ENCODE measurements around the gene PANK2. TPM values are rescaled to one million over a fixed set of nuclear protein-coding genes. Genes with fewer than 3 reads are reported as not detected.
"Not testable (repeated sequence)": the region's sequence is repeated elsewhere in the genome, so short reads cannot be mapped to it uniquely, and the experiment has no call there.

The PANK2 gene
- total and polyA plus RNA-seq, 2 experiments from 2014 or later, result 36.1 to 72.0 TPM

GRCh38 chr20:3972161-3972560, 83.0 kb downstream of the PANK2 start (continued):
- TF ChIP-seq REST (IDR thresholded peaks at IDR 0.05; ENCODE audit: unreplicated experiment) (no peak), CTCF (conservative IDR thresholded peaks at IDR 0.05; ENCODE audit: low read depth in 2 of 2) (no peak)

- H3K4me3 Mint-ChIP-seq; H3F3A ChIP-seq (replicated peaks; ENCODE audit: low read depth); ATAC-seq; H3K27me3 Mint-ChIP-seq (ENCODE audit: insufficient read depth, low read depth, poor library complexity); H3K9me3 Mint-ChIP-seq; H3K27ac Mint-ChIP-seq; H3K4me3 ChIP-seq; H3K27ac ChIP-seq (ENCODE audit: low read depth); H3K27me3 ChIP-seq (ENCODE audit: insufficient read depth); H3K36me3 ChIP-seq (ENCODE audit: insufficient read depth); H3K9me2 ChIP-seq (ENCODE audit: insufficient read depth); H3K4me1 Mint-ChIP-seq; H4K20me1 ChIP-seq (replicated peaks; ENCODE audit: insufficient read depth); H2AFZ ChIP-seq; DNase-seq (ENCODE audit: low spot score); H3K4me1 ChIP-seq (ENCODE audit: insufficient read depth); H3K4me2 ChIP-seq; H3K36me3 Mint-ChIP-seq (ENCODE audit: low read depth): not testable (repeated sequence)
- H3K79me2 ChIP-seq (replicated peaks; ENCODE audit: insufficient read depth), result 0 out of 2 replicates have a peak, but pooled peaks cover 10% of the 10 kb centered on the region
Measured at GRCh38 chr20:3972631-3973030, 83.4 kb downstream of the PANK2 start.

- Histone ChIP-seq H3F3A (replicated peaks; ENCODE audit: low read depth) (no peaks in the 10 kb centered on the region), H4K20me1 (replicated peaks; ENCODE audit: insufficient read depth) (no peaks in the 10 kb centered on the region), H3K4me1 (ENCODE audit: insufficient read depth) (peaks cover 7% of the 10 kb centered on the region; the same call in 1 of the 2 replicates), H3K9me2 (ENCODE audit: insufficient read depth) (no peaks in the 10 kb centered on the region), H3K36me3 (ENCODE audit: insufficient read depth) (no peaks in the 10 kb centered on the region), H3K27me3 (ENCODE audit: insufficient read depth) (no peaks in the 10 kb centered on the region), H3K79me2 (replicated peaks; ENCODE audit: insufficient read depth) (0 out of 2 replicates have a peak, but pooled peaks cover 10% of the 10 kb centered on the region), H3K27ac (ENCODE audit: low read depth) (no peak overlapping the region), H3K4me3 (no peak overlapping the region), H2AFZ (no peak overlapping the region), H3K4me2 (no peak overlapping the region)
- Mint-ChIP-seq H3K27me3 (ENCODE audit: insufficient read depth, low read depth, poor library complexity) (peaks cover 4% of the 10 kb centered on the region), H3K36me3 (ENCODE audit: low read depth) (no peaks in the 10 kb centered on the region), H3K27ac (no peak overlapping the region), H3K4me1 (peaks cover 8% of the 10 kb centered on the region), H3K9me3 (no peaks in the 10 kb centered on the region), H3K4me3 (no peak overlapping the region)
- ATAC-seq, result no peak
- DNase-seq (ENCODE audit: low spot score), result no peak
- TF ChIP-seq ZNF331 (CRISPR knock-in tag; IDR thresholded peaks at IDR 0.05; ENCODE audit: low read depth), result no peak
- no peak for TF ChIP-seq ZNF114 (CRISPR knock-in tag; IDR thresholded peaks at IDR 0.05)
- no peak for TF ChIP-seq STAT1 (IDR thresholded peaks at IDR 0.05; ENCODE audit: unreplicated experiment)
- no peak for TF ChIP-seq REST (IDR thresholded peaks at IDR 0.05; ENCODE audit: unreplicated experiment)
- no peak for TF ChIP-seq JUNB (IDR thresholded peaks at IDR 0.05; ENCODE audit: unreplicated experiment)
- TF ChIP-seq CREB1 (CRISPR knock-in tag; IDR thresholded peaks at IDR 0.05; ENCODE audit: low read depth), result no peak
- no peak for TF ChIP-seq ETS1 (IDR thresholded peaks at IDR 0.05)
Measured at GRCh38 chr20:3973705-3974104, 84.5 kb downstream of the PANK2 start.

Data from GM23338 (cell line).